NCI-H1048 (cell line): ENCODE measurements around the gene RAB6B.

Source experiments
- DNase-seq: peaks from one replicate; lab custom pipeline; 2025; lab: John Stamatoyannopoulos, UW

Gene RAB6B

DNA sequence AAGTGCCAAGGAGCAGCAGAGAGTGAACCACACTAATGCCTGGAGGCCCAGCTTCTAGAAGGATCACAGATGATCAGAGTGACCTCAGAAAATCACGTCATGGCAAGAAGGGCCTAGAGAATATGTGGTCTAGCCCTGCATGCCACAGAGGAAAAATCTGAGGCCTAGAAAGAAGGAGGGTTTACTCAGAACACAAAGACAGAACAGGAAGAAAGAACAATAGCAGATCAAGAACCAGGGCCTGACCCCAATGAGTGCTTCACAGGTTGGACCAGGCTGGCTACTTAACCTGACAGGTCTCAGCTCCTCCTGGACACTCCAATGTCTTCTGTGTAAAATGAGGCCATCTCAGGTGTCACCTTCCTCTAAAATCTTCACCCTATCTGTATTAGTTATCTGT is 14.2 kb downstream of the RAB6B start:
- no peak for DNase-seq

GRCh38 chr3:133880886-133881455 is 14.7 kb downstream of the RAB6B start:
- DNase-seq: no peak

DNA sequence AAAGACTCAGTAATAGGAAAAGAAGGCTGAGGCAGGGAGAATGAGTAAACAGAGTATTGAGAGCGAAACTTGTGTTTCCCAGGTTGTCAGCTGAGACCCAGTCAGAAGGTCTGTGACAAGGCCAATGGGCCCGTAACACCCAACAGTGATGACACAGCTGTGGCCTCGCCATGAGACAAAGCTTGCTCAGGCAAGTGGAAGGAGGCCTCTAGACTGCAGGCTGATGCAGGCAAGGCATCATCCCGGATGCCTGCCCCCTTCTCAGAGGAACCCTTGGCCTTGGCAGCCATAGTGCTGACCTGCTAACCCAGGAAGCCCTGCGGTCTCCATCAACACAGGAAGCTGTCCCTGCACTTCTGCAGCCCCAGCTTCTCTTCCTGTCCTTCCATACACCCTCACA is 15.4 kb downstream of the RAB6B start:
- DNase-seq: no peak

DNA sequence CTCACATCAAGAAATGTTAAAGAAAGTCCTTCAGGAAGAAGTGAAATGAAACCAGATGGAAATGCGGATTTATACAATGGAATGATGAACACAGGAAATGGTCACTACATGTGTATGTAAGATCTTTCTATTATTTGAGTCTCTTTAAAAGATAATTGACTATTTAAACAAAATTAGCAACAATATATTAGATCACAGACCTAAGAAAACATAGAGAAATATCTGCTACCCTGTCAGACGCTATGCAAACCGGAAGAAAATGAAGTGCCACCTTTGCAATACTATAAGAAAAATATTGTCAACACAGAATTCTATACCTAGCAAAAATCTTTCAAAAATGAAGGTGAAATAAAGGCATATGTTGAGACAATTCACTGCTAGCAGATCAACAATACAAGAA is 17.2 kb downstream of the RAB6B start:
- no peak for DNase-seq

DNA sequence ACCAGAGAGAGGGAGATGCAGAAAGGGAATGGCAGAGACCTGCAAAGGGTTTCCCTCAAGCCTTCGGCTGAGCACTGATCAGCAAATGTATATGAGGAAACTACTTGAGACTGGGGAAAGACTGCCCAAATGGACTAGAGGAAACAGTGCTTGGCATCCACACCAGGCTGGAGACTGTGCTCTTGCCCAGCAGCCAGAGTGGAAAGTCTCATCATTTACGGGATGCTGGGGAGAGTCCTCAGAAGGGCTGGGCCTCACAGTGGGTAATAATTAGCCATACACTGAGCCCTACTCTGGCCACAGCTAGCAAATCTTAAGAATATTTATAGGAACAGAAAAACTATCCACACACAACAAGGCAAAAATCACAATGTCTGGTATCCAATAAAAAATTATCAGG is 18.5 kb downstream of the RAB6B start:
- DNase-seq: no peak

GRCh38 chr3:133874761-133875438 is 20.8 kb downstream of the RAB6B start:
- DNase-seq: no peak

DNA sequence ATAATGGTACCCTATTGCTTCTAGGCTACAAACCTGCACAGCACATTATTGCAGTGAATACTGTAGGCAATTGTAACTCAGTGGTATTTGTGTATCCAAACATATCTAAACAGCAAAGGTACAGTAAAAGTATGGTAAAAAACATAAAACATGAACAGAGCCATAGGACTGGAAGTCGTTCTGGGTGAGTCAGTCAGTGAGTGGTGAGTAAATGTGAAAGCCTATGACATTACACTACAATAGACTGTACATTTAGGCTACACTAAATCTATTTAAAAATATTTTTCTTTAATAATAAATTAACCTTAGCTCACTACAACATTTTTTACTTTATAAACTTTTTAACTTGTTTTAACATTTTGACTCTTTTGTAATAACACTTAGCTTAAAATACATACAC is 21.3 kb downstream of the RAB6B start:
- DNase-seq: no peak

- DNase-seq: no peak
Measured at GRCh38 chr3:133872781-133873180, 22.9 kb downstream of the RAB6B start.

DNA sequence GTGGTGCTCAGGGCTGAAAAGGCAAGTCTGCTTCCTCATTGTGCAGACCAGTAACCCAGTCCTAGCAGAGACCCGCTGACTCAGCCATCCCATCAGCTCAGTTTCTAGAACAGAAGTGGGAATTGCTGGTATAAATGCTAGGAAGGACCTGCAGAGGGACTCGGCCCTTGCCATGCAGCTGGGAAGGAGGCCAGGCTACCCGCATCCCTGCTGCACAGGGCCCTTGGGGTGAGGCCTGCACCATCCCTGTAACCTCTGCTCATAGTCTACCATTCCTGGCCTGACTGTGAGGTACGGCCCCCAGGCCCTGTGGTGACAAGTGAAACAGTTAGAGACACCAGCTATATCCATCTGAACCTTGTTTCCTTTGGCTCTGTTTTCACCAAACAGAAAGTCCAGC is 23.5 kb downstream of the RAB6B start:
- no peak for DNase-seq

DNA sequence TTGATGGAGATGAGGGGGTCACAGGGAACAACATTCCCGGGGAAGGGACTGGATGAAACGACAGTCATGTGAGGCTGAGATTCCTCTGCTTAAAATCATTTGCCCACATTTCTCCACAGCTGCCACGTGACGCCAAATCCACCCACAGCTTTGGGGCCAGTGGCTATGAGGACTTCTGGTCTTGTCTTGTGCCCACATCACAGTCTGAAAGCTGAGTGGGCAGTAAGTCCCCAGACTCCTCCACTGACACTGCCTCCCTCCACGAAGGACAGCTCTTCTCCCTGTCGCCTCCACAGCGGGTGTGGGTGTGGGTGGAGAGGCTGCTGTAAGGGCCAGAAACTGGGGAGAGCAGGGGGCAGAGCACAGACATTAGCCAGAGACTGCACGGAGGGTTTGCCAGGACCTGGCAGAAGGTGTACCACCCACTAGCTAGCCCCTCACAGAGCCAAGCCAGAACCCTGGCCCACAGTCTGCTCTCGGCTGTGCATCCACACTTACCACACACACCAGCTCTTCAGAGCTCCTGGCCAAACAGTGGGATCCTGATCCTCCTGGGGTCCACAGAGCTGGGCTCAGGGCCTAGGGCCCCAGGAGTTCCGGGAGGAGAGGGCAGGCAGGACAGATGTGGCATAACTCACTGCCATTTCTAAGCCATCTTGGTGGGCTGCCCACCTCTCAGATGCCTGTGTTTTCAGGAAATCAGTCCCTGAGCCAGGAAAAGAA is 24.2 kb downstream of the RAB6B start:
- no peak for DNase-seq

DNA sequence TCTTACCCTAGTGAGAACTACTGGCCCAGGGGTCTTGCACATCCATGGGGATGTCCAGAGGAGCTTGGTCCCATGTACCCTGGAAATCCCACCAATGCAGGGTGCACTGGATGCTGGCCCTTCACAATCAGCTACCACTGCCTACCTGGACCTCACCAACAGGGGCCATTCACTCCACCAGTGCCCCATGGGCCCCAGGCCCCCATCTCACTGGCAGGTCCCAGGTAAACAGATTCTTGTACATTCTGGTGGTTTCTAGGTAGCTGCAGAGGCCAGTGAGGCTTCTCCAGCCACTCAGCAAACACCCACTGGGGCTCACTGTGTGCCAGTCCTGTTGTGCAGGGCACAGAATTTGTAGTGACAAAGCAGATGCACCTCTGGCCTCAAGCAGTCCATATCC is 24.9 kb downstream of the RAB6B start:
- DNase-seq: no peak

- DNase-seq: no peak
Measured at GRCh38 chr3:133869586-133869985, 26.1 kb downstream of the RAB6B start.

DNA sequence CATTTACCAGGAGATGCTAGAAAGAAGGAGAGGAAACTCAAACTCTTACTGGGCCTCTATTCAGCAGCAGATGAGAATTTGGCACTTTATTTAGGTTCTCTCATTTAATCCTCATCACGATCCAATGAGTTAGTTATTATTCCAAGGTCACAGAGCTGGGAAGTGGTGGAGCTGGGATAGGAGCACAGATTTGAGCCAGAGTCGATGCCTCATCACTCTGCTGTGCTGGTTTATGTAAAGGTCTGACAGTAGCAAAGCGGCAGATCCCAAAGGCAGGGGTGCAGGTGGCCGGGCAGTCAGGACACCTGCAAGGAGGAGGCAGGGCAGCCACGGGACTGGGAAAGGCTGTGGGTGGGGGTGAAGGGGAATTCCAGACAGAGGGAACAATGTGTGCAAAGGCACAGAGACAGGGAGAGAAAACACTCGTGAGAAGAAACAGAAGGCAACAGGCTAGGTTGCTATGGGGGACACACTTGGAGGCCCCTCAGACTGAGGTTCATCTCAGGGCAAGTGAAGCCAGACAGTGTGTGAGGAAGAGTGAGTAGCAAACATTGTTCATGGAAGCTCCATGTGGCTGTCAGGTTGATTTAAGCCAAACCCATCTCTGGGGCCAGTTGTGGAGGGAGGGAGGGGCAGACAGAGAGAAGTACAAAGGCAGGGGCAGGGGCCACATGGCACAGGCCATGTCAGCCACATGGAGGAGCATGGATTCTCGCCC is 26.8 kb downstream of the RAB6B start:
- no peak for DNase-seq

DNA sequence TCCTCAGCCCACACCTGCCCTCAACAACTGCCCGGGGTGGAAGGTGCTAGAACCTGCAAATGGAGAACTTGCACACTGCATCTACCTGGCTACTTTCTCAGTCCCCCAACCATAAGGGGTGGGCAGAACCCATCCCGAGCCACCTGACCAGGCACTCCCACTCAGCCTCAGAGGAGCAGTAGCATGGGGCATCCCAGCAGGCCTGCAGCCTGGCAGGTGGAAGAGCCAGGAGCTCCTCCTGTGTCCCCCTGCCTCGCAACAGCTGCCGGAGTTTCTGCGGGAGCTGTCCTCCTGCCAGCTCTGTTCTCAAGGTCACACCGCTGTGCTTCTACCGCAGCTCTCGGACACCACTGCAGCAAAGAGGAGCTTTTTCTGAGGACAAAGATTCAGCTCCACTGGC is 27.5 kb downstream of the RAB6B start:
- no peak for DNase-seq

GRCh38 chr3:133866141-133866540 is 29.5 kb downstream of the RAB6B start:
- no peak for DNase-seq

- no peak for DNase-seq
Measured at GRCh38 chr3:133865136-133865855, 30.4 kb downstream of the RAB6B start.

DNA sequence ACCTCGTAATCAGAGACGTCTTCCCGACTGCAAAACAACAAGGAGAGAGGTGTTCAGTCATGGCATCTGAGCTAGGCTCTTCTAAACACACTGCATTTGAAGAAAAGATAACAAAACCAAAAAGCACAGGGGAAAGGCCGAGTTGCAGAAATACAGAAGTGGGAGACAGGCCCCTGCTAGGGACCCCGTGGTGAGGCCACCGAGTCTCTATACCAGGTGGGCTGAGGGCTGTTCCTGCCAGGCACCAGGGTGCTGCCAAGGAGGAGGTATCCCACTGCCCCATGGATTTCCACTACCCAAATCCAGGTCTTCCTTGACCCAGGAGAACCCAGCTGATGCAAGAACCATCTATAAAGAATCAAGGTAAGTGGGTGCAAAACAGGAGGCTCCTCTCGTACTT is 31.1 kb downstream of the RAB6B start:
- no peak for DNase-seq

GRCh38 chr3:133863911-133864310 is 31.8 kb downstream of the RAB6B start:
- DNase-seq: no peak

- no peak for DNase-seq
Measured at GRCh38 chr3:133862161-133862560, 33.5 kb downstream of the RAB6B start.

DNA sequence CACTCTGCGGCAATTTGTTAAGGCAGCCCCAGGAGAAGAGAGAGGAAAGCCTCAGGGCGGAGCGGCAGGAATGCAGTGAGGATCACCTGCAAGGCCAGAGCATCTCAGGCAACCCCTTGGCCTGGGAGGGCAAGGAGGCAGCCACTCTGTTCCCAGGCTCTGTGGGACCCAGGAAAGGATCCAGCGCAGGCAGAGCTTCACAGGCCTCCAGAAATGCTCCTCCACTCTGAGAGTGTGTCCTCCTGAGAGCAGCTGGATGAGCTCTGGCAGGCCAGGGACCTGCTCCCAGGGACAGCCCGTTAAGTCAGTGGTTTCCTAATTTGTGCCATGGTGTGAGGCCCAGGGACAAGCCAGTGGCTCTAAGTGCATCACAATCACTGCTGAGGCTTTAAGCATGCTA is 35.2 kb downstream of the RAB6B start:
- DNase-seq: no peak

GRCh38 chr3:133859381-133860234 is 36.1 kb downstream of the RAB6B start:
- DNase-seq: no peak
